ENCODE data around the gene PHLDA3. TPM values are rescaled to one million over a fixed set of nuclear protein-coding genes. Genes with fewer than 3 reads are reported as not detected.

PHLDA3 gene
- total and polyA plus RNA-seq, 2 donors (not counting 3 experiments of a cell fraction or from before 2014, with no cell fraction given): 21.4 to 29.5 TPM

DNA sequence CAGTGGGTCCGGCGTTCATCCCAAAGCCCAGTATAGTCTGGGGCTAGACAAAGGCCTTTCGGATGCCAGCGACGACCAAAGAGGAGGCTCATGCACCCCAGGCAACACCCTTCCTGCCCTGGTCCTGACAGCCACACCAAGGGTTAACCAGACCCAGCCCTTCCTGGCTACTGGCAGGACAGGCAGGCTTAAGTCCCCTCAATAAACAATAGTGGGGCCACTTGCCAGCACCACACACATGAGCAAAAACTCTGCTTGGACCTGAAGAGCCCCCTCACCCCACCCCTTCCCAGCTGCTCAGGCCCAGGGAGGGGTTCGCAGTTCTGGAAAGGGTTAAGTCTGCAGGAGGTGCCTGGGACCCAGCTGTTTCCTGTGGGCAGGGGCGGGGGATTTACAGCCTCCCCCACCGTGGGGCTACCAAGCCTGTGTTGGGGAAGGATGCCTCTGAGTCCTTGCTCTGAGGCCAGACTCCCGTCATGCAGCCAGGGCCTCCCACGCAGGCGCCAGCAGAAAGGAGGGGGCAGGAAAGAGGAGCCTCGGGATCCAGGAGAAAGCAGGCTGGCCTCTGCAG lies 18.2 kb downstream of the PHLDA3 start:
- no TSS peak for BruUV-seq (replicated peaks)
- POLR2A ChIA-PET: no interaction called here
- CTCF ChIA-PET: interaction anchor here (1.1 to 9.3 kb wide), 3 partner anchors 15 to 62 kb away, joined by 5 to 148 read pairs (median 40); no protein-coding TSS in a partner anchor
- TF ChIP-seq JUN (IDR thresholded peaks at IDR 0.05; ENCODE audit: borderline replicate concordance, insufficient read depth, insufficient read length, low read depth) (no peak), EZH2 (IDR thresholded peaks at IDR 0.05; ENCODE audit: borderline replicate concordance, low read depth, low read length, severe bottlenecking) (no peak), POLR2A (IDR thresholded peaks at IDR 0.05; ENCODE audit: low read depth, low read length) (no peak), POLR2AphosphoS5 (IDR thresholded peaks at IDR 0.05; ENCODE audit: insufficient read depth, low read depth, low read length) (no peak), FOS (IDR thresholded peaks at IDR 0.05; ENCODE audit: borderline replicate concordance, insufficient read depth, low read length) (no peak), MYC (IDR thresholded peaks at IDR 0.05; ENCODE audit: low read depth, low read length) (no peak)
- TF ChIP-seq, protein P1, sequence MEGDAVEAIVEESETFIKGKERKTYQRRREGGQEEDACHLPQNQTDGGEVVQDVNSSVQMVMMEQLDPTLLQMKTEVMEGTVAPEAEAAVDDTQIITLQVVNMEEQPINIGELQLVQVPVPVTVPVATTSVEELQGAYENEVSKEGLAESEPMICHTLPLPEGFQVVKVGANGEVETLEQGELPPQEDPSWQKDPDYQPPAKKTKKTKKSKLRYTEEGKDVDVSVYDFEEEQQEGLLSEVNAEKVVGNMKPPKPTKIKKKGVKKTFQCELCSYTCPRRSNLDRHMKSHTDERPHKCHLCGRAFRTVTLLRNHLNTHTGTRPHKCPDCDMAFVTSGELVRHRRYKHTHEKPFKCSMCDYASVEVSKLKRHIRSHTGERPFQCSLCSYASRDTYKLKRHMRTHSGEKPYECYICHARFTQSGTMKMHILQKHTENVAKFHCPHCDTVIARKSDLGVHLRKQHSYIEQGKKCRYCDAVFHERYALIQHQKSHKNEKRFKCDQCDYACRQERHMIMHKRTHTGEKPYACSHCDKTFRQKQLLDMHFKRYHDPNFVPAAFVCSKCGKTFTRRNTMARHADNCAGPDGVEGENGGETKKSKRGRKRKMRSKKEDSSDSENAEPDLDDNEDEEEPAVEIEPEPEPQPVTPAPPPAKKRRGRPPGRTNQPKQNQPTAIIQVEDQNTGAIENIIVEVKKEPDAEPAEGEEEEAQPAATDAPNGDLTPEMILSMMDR (IDR thresholded peaks at IDR 0.05; ENCODE audit: extremely low read depth in 1 of 2, insufficient read depth in 1 of 2, low read depth in 1 of 2, low read length in 2 of 2): no peak
- TF ChIP-seq, protein P2, sequence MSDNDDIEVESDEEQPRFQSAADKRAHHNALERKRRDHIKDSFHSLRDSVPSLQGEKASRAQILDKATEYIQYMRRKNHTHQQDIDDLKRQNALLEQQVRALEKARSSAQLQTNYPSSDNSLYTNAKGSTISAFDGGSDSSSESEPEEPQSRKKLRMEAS (IDR thresholded peaks at IDR 0.05; ENCODE audit: insufficient read depth, insufficient read length): no peak
- H3K4me1 ChIP-seq (ENCODE audit: control insufficient read depth, extremely low read depth, insufficient read depth, low read length): no peaks in the 10 kb centered on the region
- no peak overlapping the region for H3K9ac ChIP-seq (replicated peaks; ENCODE audit: extremely low read depth, insufficient read depth, low read length)
- DNase-seq (ENCODE audit: low read depth, low spot score): peak; percentile 57
- dilution Hi-C loops (cut with MboI; ENCODE audit: extremely low pct_ligation_motif_present, low sequenced_read_pairs) (no loop called here), intact Hi-C loops (cut with micrococcal nuclease) (no loop called here)
- peak overlapping the region; percentile 78 for H2AFZ ChIP-seq (ENCODE audit: low read depth, low read length)
- no peak overlapping the region for H3K27ac ChIP-seq (ENCODE audit: insufficient read depth, low read depth, low read length)
- FAIRE-seq: no peak
- no peaks in the 10 kb centered on the region for H4K20me1 ChIP-seq (replicated peaks; ENCODE audit: control insufficient read depth, extremely low read depth, insufficient read depth, low read length)
- H3K36me3 ChIP-seq (ENCODE audit: control insufficient read depth in 2 of 2, extremely low read depth in 1 of 2, insufficient read depth in 2 of 2, low read length in 2 of 2): no peaks in the 10 kb centered on the region
- no peaks in the 10 kb centered on the region for H3K79me2 ChIP-seq (ENCODE audit: control insufficient read depth, insufficient read depth, low read length)
- H3K9me3 ChIP-seq (replicated peaks; ENCODE audit: control insufficient read depth, insufficient read depth, low read length): no peaks in the 10 kb centered on the region
- H3K4me2 ChIP-seq (ENCODE audit: insufficient read depth, low read length): no peak overlapping the region
- H3K4me3 ChIP-seq (replicated peaks in 1 of 3; ENCODE audit: insufficient read depth in 1 of 3, low read depth in 1 of 3, low read length in 3 of 3): no peak overlapping the region
- H3K9me1 ChIP-seq (replicated peaks; ENCODE audit: control insufficient read depth, extremely low read depth, insufficient read depth, low read length): no peaks in the 10 kb centered on the region
- peaks cover 0 to 2% of the 10 kb centered on the region in 2 experiments for H3K27me3 ChIP-seq (ENCODE audit: control insufficient read depth in 2 of 2, insufficient read depth in 2 of 2, low read length in 2 of 2)
